Caco-2 (cell line): ENCODE measurements around the gene PABPN1. TPM values are rescaled to one million over a fixed set of nuclear protein-coding genes. Genes with fewer than 3 reads are reported as not detected.
A peak's percentile ranks its signal among the peaks of the same experiment; 100 is the strongest.

ENCODE experiments used
- BruUV-seq: library from RNA; stranded (reverse); fragments of 400-500 nt; replicated peaks from 2 replicates; lab custom pipeline; 2021; lab: Mats Ljungman, UMichigan
- CTCF ChIA-PET: fragments of 300-600 bp; sonication (Branson Sonifier 250); formaldehyde crosslinking; loops from one replicate; lab custom pipeline; 2022; ENCODE audit warnings: antibody characterized with exemption; lab: Charles Lee
- POLR2A ChIA-PET: fragments of 300-600 bp; sonication (Branson Sonifier 250); formaldehyde crosslinking; loops from one replicate; lab custom pipeline; 2022; ENCODE audit warnings: antibody characterized with exemption; lab: Charles Lee
- DNase-seq, 2 experiments: peaks; one replicate each; pipeline versions ENCODE4 v3.0.0 to v3.0.0-alpha.2; 2020 to 2022
- H3K27me3 ChIP-seq: replicated peaks from 2 replicates; pipeline ENCODE4 v1.6.0; 2011; ENCODE audit warnings: low read length; ENCODE audit not compliant: control insufficient read depth, insufficient read depth
- H3K36me3 ChIP-seq: 2 replicates; pipeline ENCODE4 v1.5.1; 2011; ENCODE audit warnings: low read length; ENCODE audit not compliant: control insufficient read depth, insufficient read depth
- H3K4me1 ChIP-seq: fragments of 250-450 bp; sonication (Bioruptor Pico); 2 replicates; pipeline ENCODE4 v1.5.1; 2020; ENCODE audit warnings: mild to moderate bottlenecking
- H3K4me3 ChIP-seq: 2 replicates; pipeline ENCODE4 v1.5.1; 2011; ENCODE audit warnings: low read depth, mild to moderate bottlenecking, control low read depth, low read length
- H3K9me3 ChIP-seq: fragments of 250-450 bp; sonication (Bioruptor Pico); 2 replicates; pipeline ENCODE4 v1.5.1; 2020; ENCODE audit warnings: mild to moderate bottlenecking, moderate library complexity
- H3K27ac Mint-ChIP-seq: one replicate; pipeline ENCODE4 v1.8.0; 2022; ENCODE audit warnings: mixed read lengths; ENCODE audit not compliant: unreplicated experiment
- H3K27me3 Mint-ChIP-seq: one replicate; pipeline ENCODE4 v1.8.0; 2022; ENCODE audit warnings: mixed read lengths; ENCODE audit not compliant: insufficient read depth, unreplicated experiment
- H3K36me3 Mint-ChIP-seq: one replicate; pipeline ENCODE4 v1.8.0; 2022; ENCODE audit warnings: mild to moderate bottlenecking, mixed read lengths; ENCODE audit not compliant: insufficient read depth, unreplicated experiment
- H3K4me1 Mint-ChIP-seq: one replicate; pipeline ENCODE4 v1.8.0; 2022; ENCODE audit warnings: low read depth, mixed read lengths; ENCODE audit not compliant: unreplicated experiment
- H3K4me3 Mint-ChIP-seq: one replicate; pipeline ENCODE4 v1.8.0; 2022; ENCODE audit warnings: mild to moderate bottlenecking, moderate library complexity, mixed read lengths; ENCODE audit not compliant: unreplicated experiment
- H3K9me3 Mint-ChIP-seq: one replicate; pipeline ENCODE4 v1.8.0; 2022; ENCODE audit warnings: mixed read lengths; ENCODE audit not compliant: unreplicated experiment
- CTCF ChIP-seq, 2 experiments: fragments of 200-600 bp in 1 of 2; IDR thresholded peaks; 1 replicate in 1 of 2; 2 replicates in 1 of 2; pipeline versions ENCODE4 v1.5.1 to v1.8.0; 2011 to 2022; ENCODE audit warnings: antibody characterized with exemption in 1 of 2, control low read depth in 1 of 2, inconsistent platforms in 1 of 2, low read depth in 1 of 2, low read length in 1 of 2, mild to moderate bottlenecking in 1 of 2, moderate library complexity in 1 of 2; ENCODE audit not compliant: insufficient read depth in 1 of 2, severe bottlenecking in 1 of 2, unreplicated experiment in 1 of 2
- intact Hi-C: fragments of 100-400 bp; cut with micrococcal nuclease; formaldehyde crosslinking; loops from one replicate; pipeline ENCODE4 v1.10.0; 2022; ENCODE audit not compliant: unreplicated experiment
- total RNA-seq: library from RNA; stranded (reverse); gene quantifications from 2 replicates; pipeline ENCODE4 v1.2.3, GENCODE V29; 2022

The PABPN1 gene
- total RNA-seq, 1 experiment from 2014 or later, result 202 TPM

GRCh38 chr14:23322568-23323517 lies 1.6 kb downstream of the PABPN1 start:
- DNase-seq, result no peak
- POLR2A ChIA-PET, result interaction anchor here (1.0 to 3.1 kb wide), 5 partner anchors 16 to 228 kb away, joined by 3 to 51 read pairs (median 5); partner anchors contain the start of genes ACIN1, BCL2L2, C14orf119 and NGDN

GRCh38 chr14:23323838-23324454 lies 2.7 kb downstream of the PABPN1 start:
- Histone ChIP-seq H3K36me3 (peaks cover 2% of the 10 kb centered on the region), H3K4me3 (no peak overlapping the region), H3K4me1 (peaks cover 10% of the 10 kb centered on the region), H3K27me3 (no peaks in the 10 kb centered on the region), H3K9me3 (no peaks in the 10 kb centered on the region)
- Mint-ChIP-seq H3K36me3 (peaks cover 75% of the 10 kb centered on the region), H3K27me3 (no peaks in the 10 kb centered on the region), H3K27ac (no peak overlapping the region), H3K4me1 (peaks cover 17% of the 10 kb centered on the region), H3K4me3 (no peak overlapping the region), H3K9me3 (no peaks in the 10 kb centered on the region)
- no peak for TF ChIP-seq CTCF (IDR thresholded peaks at IDR 0.05; ENCODE audit: insufficient read depth in 1 of 2, low read depth in 1 of 2, low read length in 1 of 2, severe bottlenecking in 1 of 2, unreplicated experiment in 1 of 2)
- ChIA-PET CTCF (no interaction called here), POLR2A (no interaction called here)
- no peak for DNase-seq
- intact Hi-C loops, result loop anchor here (5.0 kb wide), 2 partner anchors 143 to 717 kb away; partner anchors contain the start of gene NGDN
- no TSS peak for BruUV-seq

More at GRCh38 chr14:23322568-23323517, 1.6 kb downstream of the PABPN1 start:
- Histone ChIP-seq H3K36me3 (peaks cover 2% of the 10 kb centered on the region), H3K4me1 (peaks cover 10% of the 10 kb centered on the region), H3K4me3 (peak overlapping the region; percentile 94), H3K27me3 (no peaks in the 10 kb centered on the region), H3K9me3 (no peaks in the 10 kb centered on the region)
- peaks cover 17% of the 10 kb centered on the region for H3K4me1 Mint-ChIP-seq
- no peaks in the 10 kb centered on the region for H3K9me3 Mint-ChIP-seq
- TSS peak; percentile 24 for BruUV-seq
- CTCF ChIA-PET, result interaction anchor here (1.0 to 2.7 kb wide), 3 partner anchors 17 to 202 kb away, joined by 4 to 15 read pairs (median 6); partner anchors contain the start of gene BCL2L2
- peaks cover 75% of the 10 kb centered on the region for H3K36me3 Mint-ChIP-seq
- peak overlapping the region; percentile 96 for H3K4me3 Mint-ChIP-seq
- H3K27ac Mint-ChIP-seq, result peak overlapping the region; percentile 96
- no peaks in the 10 kb centered on the region for H3K27me3 Mint-ChIP-seq
- no peak for TF ChIP-seq CTCF (IDR thresholded peaks at IDR 0.05; ENCODE audit: insufficient read depth in 1 of 2, low read depth in 1 of 2, low read length in 1 of 2, severe bottlenecking in 1 of 2, unreplicated experiment in 1 of 2)
- intact Hi-C loops, result loop anchor here (5.0 kb wide), 2 partner anchors 144 to 716 kb away; partner anchors contain the start of gene NGDN

GRCh38 chr14:23324455-23324846 lies 3.2 kb downstream of the PABPN1 start:
- Histone ChIP-seq H3K9me3 (no peaks in the 10 kb centered on the region), H3K27me3 (no peaks in the 10 kb centered on the region), H3K36me3 (peaks cover 2% of the 10 kb centered on the region), H3K4me1 (peaks cover 10% of the 10 kb centered on the region), H3K4me3 (no peak overlapping the region)
- peaks cover 17% of the 10 kb centered on the region for H3K4me1 Mint-ChIP-seq
- peaks cover 71% of the 10 kb centered on the region for H3K36me3 Mint-ChIP-seq
- H3K27me3 Mint-ChIP-seq, result no peaks in the 10 kb centered on the region
- no peak for DNase-seq
- POLR2A ChIA-PET, result no interaction called here
- intact Hi-C loops, result loop anchor here (5.0 kb wide), 2 partner anchors 143 to 717 kb away; partner anchors contain the start of gene NGDN
- no peak for TF ChIP-seq CTCF (IDR thresholded peaks at IDR 0.05; ENCODE audit: insufficient read depth in 1 of 2, low read depth in 1 of 2, low read length in 1 of 2, severe bottlenecking in 1 of 2, unreplicated experiment in 1 of 2)
- H3K27ac Mint-ChIP-seq, result no peak overlapping the region
- BruUV-seq, result no TSS peak
- H3K4me3 Mint-ChIP-seq, result no peak overlapping the region
- CTCF ChIA-PET, result no interaction called here
- no peaks in the 10 kb centered on the region for H3K9me3 Mint-ChIP-seq
